Breast epithelium (tissue), 4 donors: ENCODE data around the gene VAMP7. TPM values are rescaled to one million over a fixed set of nuclear protein-coding genes. Genes with fewer than 3 reads are reported as not detected.
"Not testable (repeated sequence)": the region's sequence is repeated elsewhere in the genome, so short reads cannot be mapped to it uniquely, and the experiment has no call there.

Experiments
- DNase-seq, 2 donors: peaks; one replicate each; pipeline ENCODE4 v3.0.0-alpha.2; 2019; ENCODE audit warnings: low spot score in 2 of 2
- H3K27ac ChIP-seq, 2 donors: fragments of 200-600 bp; sonication (generic) in 1 of 2; one replicate each; pipeline ENCODE4 v1.5.1; 2016 to 2019; ENCODE audit warnings: mild to moderate bottlenecking in 1 of 2
- H3K27me3 ChIP-seq, 2 donors: fragments of 200-600 bp; sonication (generic) in 1 of 2; one replicate each; pipeline versions ENCODE4 v1.5.1 to v1.6.0; 2017 to 2019; ENCODE audit warnings: control low read depth in 1 of 2, mild to moderate bottlenecking in 1 of 2
- H3K36me3 ChIP-seq: fragments of 200-600 bp; one replicate; pipeline ENCODE4 v1.5.1; 2019
- H3K4me1 ChIP-seq, 2 donors: fragments of 200-600 bp; sonication (generic); one replicate each; pipeline ENCODE4 v1.5.1; 2016 to 2019; ENCODE audit warnings: control low read depth in 1 of 2
- H3K4me3 ChIP-seq, 3 donors: fragments of 200-600 bp; sonication (generic); 1 replicate in 2 of 3; 2 replicates in 1 of 3; pipeline ENCODE4 v1.5.1; 2016 to 2019; ENCODE audit warnings: mild to moderate bottlenecking in 3 of 3, moderate library complexity in 2 of 3
- H3K9me3 ChIP-seq, 2 donors: fragments of 200-600 bp; sonication (generic) in 1 of 2; one replicate each; pipeline ENCODE4 v1.5.1; 2016 to 2019; ENCODE audit warnings: control low read depth in 1 of 2
- POLR2A ChIP-seq: fragments of 450-650 bp; IDR thresholded peaks from one replicate; pipeline ENCODE4 v1.6.1; 2016; ENCODE audit warnings: antibody characterized with exemption, mild to moderate bottlenecking, moderate library complexity
- POLR2AphosphoS5 ChIP-seq, 3 donors: sonication (generic); formaldehyde crosslinking; IDR thresholded peaks; one replicate each; pipeline ENCODE4 v1.6.1; 2017; ENCODE audit warnings: antibody characterized with exemption in 3 of 3
- intact Hi-C: fragments of 100-400 bp; cut with DNase I; formaldehyde crosslinking; loops from one replicate; pipeline ENCODE4 v1.15.1; 2023; ENCODE audit warnings: low total_unique reads
- total RNA-seq, 3 donors: library from RNA; depleted of rRNA; stranded (reverse); fragments of >200 nt; gene quantifications; one replicate each; pipeline ENCODE4 v1.1.0, GENCODE V29; 2016
- TF ChIP-seq, protein P1 (sequence below), 3 donors: fragments of 450-650 bp; IDR thresholded peaks; one replicate each; pipeline ENCODE4 v1.5.1; 2016 to 2017; ENCODE audit warnings: antibody characterized with exemption in 3 of 3, mild to moderate bottlenecking in 3 of 3, moderate library complexity in 3 of 3

The VAMP7 gene
- total RNA-seq, 3 donors from 2014 or later, result 29.2 to 41.6 (median 35.3) TPM

- H3K9me3 ChIP-seq, result peaks cover 7 to 28% of the 10 kb centered on the region in 2 donors
- H3K27ac ChIP-seq, result no peak overlapping the region
- H3K27me3 ChIP-seq, result peaks cover 0 to 3% of the 10 kb centered on the region in 2 donors
- intact Hi-C loops, result no loop called here
- no peak overlapping the region for H3K4me3 ChIP-seq
- TF ChIP-seq, protein P1, sequence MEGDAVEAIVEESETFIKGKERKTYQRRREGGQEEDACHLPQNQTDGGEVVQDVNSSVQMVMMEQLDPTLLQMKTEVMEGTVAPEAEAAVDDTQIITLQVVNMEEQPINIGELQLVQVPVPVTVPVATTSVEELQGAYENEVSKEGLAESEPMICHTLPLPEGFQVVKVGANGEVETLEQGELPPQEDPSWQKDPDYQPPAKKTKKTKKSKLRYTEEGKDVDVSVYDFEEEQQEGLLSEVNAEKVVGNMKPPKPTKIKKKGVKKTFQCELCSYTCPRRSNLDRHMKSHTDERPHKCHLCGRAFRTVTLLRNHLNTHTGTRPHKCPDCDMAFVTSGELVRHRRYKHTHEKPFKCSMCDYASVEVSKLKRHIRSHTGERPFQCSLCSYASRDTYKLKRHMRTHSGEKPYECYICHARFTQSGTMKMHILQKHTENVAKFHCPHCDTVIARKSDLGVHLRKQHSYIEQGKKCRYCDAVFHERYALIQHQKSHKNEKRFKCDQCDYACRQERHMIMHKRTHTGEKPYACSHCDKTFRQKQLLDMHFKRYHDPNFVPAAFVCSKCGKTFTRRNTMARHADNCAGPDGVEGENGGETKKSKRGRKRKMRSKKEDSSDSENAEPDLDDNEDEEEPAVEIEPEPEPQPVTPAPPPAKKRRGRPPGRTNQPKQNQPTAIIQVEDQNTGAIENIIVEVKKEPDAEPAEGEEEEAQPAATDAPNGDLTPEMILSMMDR (IDR thresholded peaks at IDR 0.05), result no peak
- TF ChIP-seq POLR2AphosphoS5 (IDR thresholded peaks at IDR 0.05) (no peak), POLR2A (no peak)
- DNase-seq, result no peak
- H3K36me3 ChIP-seq, result no peaks in the 10 kb centered on the region
- H3K4me1 ChIP-seq, result no peaks in the 10 kb centered on the region
Observed at GRCh38 chrX:155985208-155985607, 104.1 kb downstream of the VAMP7 start.

- H3K27ac ChIP-seq, DNase-seq, H3K4me1 ChIP-seq, H3K36me3 ChIP-seq, intact Hi-C loops, H3K4me3 ChIP-seq, H3K27me3 ChIP-seq: not testable (repeated sequence)
- peaks cover 7 to 28% of the 10 kb centered on the region in 2 donors for H3K9me3 ChIP-seq
Observed at GRCh38 chrX:155986995-155987394, 105.8 kb downstream of the VAMP7 start.

GRCh38 chrX:155988859-155989258, 107.7 kb downstream of the VAMP7 start:
- intact Hi-C loops, result no loop called here
- TF ChIP-seq, protein P1 (IDR thresholded peaks at IDR 0.05), result no peak
- TF ChIP-seq POLR2AphosphoS5 (IDR thresholded peaks at IDR 0.05) (no peak), POLR2A (no peak)
- no peak overlapping the region for H3K27ac ChIP-seq

More at GRCh38 chrX:155988859-155989258, 107.7 kb downstream of the VAMP7 start:
- no peak for DNase-seq
- Histone ChIP-seq H3K4me3 (no peak overlapping the region), H3K36me3 (no peaks in the 10 kb centered on the region), H3K9me3 (peaks cover 0 to 10% of the 10 kb centered on the region in 2 donors), H3K27me3 (peaks cover 0 to 14% of the 10 kb centered on the region in 2 donors), H3K4me1 (no peaks in the 10 kb centered on the region)

Other genes with a start within 250 kb of the VAMP7 start
- under 1 TPM; 0.16 to 0.44 (median 0.33) TPM for gene IL9R, start 116.4 kb downstream of the VAMP7 start, total RNA-seq